ENCODE measurements around the gene PLEKHA7.

PLEKHA7 gene

GRCh38 chr11:17012712-17013547 lies 1.3 kb downstream of the PLEKHA7 start:
- H4K5ac ChIP-seq (ENCODE audit: low read length): no peak overlapping the region
- H3K4me3 ChIP-seq (ENCODE audit: low read length): peak overlapping the region; percentile 33
- H3K27me3 ChIP-seq (ENCODE audit: insufficient read depth, low read length, poor library complexity): peaks cover 13% of the 10 kb centered on the region
- H3K79me2 ChIP-seq (ENCODE audit: control insufficient read depth, insufficient read depth, low read length): no peaks in the 10 kb centered on the region
- H2BK15ac ChIP-seq (replicated peaks; ENCODE audit: low read depth): no peak overlapping the region
- H3K4me1 ChIP-seq (ENCODE audit: control insufficient read depth, low read depth, low read length): no peaks in the 10 kb centered on the region
- H3K56ac ChIP-seq (ENCODE audit: low read length): peak overlapping the region; percentile 58
- H3K36me3 ChIP-seq (ENCODE audit: control insufficient read depth, insufficient read depth, low read length): no peaks in the 10 kb centered on the region
- H2BK5ac ChIP-seq (ENCODE audit: low read length): no peak overlapping the region
- H3K27ac ChIP-seq (ENCODE audit: low read depth, low read length): no peak overlapping the region
- H3K4me2 ChIP-seq (ENCODE audit: low read length): peak overlapping the region; percentile 98
- H3K4ac ChIP-seq (ENCODE audit: low read depth, low read length): no peak overlapping the region
- no peak overlapping the region for H3K23ac ChIP-seq (ENCODE audit: low read length)
- H3K18ac ChIP-seq (ENCODE audit: low read length): no peak overlapping the region
- no peak overlapping the region for H2AK5ac ChIP-seq (ENCODE audit: low read length)
- WGBS (ENCODE audit: extremely low coverage, insufficient coverage, low lambda C conversion rate): no CpG with 5 or more reads among the region's 38 CpGs
- DNase-seq: peak; percentile 28
- peak overlapping the region; percentile 60 for H3K9ac ChIP-seq (ENCODE audit: low read length)
- no peak overlapping the region for H4K8ac ChIP-seq (ENCODE audit: low read depth, low read length)
- no peaks in the 10 kb centered on the region for H3K79me1 ChIP-seq (ENCODE audit: low read length)
- no peak overlapping the region for H2BK120ac ChIP-seq (ENCODE audit: low read depth, low read length)

GRCh38 chr11:17012179-17012578 lies 2.0 kb downstream of the PLEKHA7 start:
- no CpG with 5 or more reads among the region's 6 CpGs for WGBS (ENCODE audit: extremely low coverage, insufficient coverage, low lambda C conversion rate)
- DNase-seq: no peak
- Histone ChIP-seq H4K8ac (ENCODE audit: low read depth, low read length) (no peak overlapping the region), H3K27ac (ENCODE audit: low read depth, low read length) (no peak overlapping the region), H2AK5ac (ENCODE audit: low read length) (no peak overlapping the region), H3K56ac (ENCODE audit: low read length) (no peak overlapping the region), H3K9ac (ENCODE audit: low read length) (no peak overlapping the region), H3K4me3 (ENCODE audit: low read length) (no peak overlapping the region), H3K18ac (ENCODE audit: low read length) (no peak overlapping the region), H3K4me2 (ENCODE audit: low read length) (no peak overlapping the region), H3K79me1 (ENCODE audit: low read length) (no peaks in the 10 kb centered on the region), H2BK120ac (ENCODE audit: low read depth, low read length) (no peak overlapping the region), H3K4me1 (ENCODE audit: control insufficient read depth, low read depth, low read length) (no peaks in the 10 kb centered on the region), H3K36me3 (ENCODE audit: control insufficient read depth, insufficient read depth, low read length) (no peaks in the 10 kb centered on the region), H3K23ac (ENCODE audit: low read length) (no peak overlapping the region), H2BK5ac (ENCODE audit: low read length) (no peak overlapping the region), H4K5ac (ENCODE audit: low read length) (no peak overlapping the region), H3K27me3 (ENCODE audit: insufficient read depth, low read length, poor library complexity) (peaks cover 13% of the 10 kb centered on the region), H3K79me2 (ENCODE audit: control insufficient read depth, insufficient read depth, low read length) (no peaks in the 10 kb centered on the region), H2BK15ac (replicated peaks; ENCODE audit: low read depth) (no peak overlapping the region), H3K4ac (ENCODE audit: low read depth, low read length) (no peak overlapping the region)

GRCh38 chr11:17010851-17011420 lies 3.3 kb downstream of the PLEKHA7 start:
- H3K23ac ChIP-seq (ENCODE audit: low read length): no peak overlapping the region
- no peak overlapping the region for H3K56ac ChIP-seq (ENCODE audit: low read length)
- no CpG with 5 or more reads among the region's 8 CpGs for WGBS (ENCODE audit: extremely low coverage, insufficient coverage, low lambda C conversion rate)
- H4K8ac ChIP-seq (ENCODE audit: low read depth, low read length): no peak overlapping the region
- H4K5ac ChIP-seq (ENCODE audit: low read length): no peak overlapping the region
- H3K4me2 ChIP-seq (ENCODE audit: low read length): no peak overlapping the region
- peaks cover 11% of the 10 kb centered on the region for H3K27me3 ChIP-seq (ENCODE audit: insufficient read depth, low read length, poor library complexity)
- no peaks in the 10 kb centered on the region for H3K79me2 ChIP-seq (ENCODE audit: control insufficient read depth, insufficient read depth, low read length)
- no peak overlapping the region for H3K9ac ChIP-seq (ENCODE audit: low read length)
- no peaks in the 10 kb centered on the region for H3K4me1 ChIP-seq (ENCODE audit: control insufficient read depth, low read depth, low read length)
- H3K4me3 ChIP-seq (ENCODE audit: low read length): no peak overlapping the region
- no peak overlapping the region for H3K4ac ChIP-seq (ENCODE audit: low read depth, low read length)
- H3K36me3 ChIP-seq (ENCODE audit: control insufficient read depth, insufficient read depth, low read length): no peaks in the 10 kb centered on the region
- H3K18ac ChIP-seq (ENCODE audit: low read length): no peak overlapping the region
- H2BK120ac ChIP-seq (ENCODE audit: low read depth, low read length): no peak overlapping the region
- H3K79me1 ChIP-seq (ENCODE audit: low read length): no peaks in the 10 kb centered on the region
- no peak overlapping the region for H2BK5ac ChIP-seq (ENCODE audit: low read length)
- DNase-seq: peak; percentile 14
- no peak overlapping the region for H2BK15ac ChIP-seq (replicated peaks; ENCODE audit: low read depth)
- no peak overlapping the region for H2AK5ac ChIP-seq (ENCODE audit: low read length)
- no peak overlapping the region for H3K27ac ChIP-seq (ENCODE audit: low read depth, low read length)

- no peak overlapping the region for H3K4me3 ChIP-seq (ENCODE audit: low read length)
- no peak overlapping the region for H3K4me2 ChIP-seq (ENCODE audit: low read length)
- WGBS (ENCODE audit: extremely low coverage, insufficient coverage, low lambda C conversion rate): no CpG with 5 or more reads among the region's 3 CpGs
- no peak for DNase-seq
- H3K9ac ChIP-seq (ENCODE audit: low read length): no peak overlapping the region
- no peaks in the 10 kb centered on the region for H3K36me3 ChIP-seq (ENCODE audit: control insufficient read depth, insufficient read depth, low read length)
- no peak overlapping the region for H3K56ac ChIP-seq (ENCODE audit: low read length)
- H4K5ac ChIP-seq (ENCODE audit: low read length): no peak overlapping the region
- no peak overlapping the region for H2BK120ac ChIP-seq (ENCODE audit: low read depth, low read length)
- H3K4ac ChIP-seq (ENCODE audit: low read depth, low read length): no peak overlapping the region
- H3K4me1 ChIP-seq (ENCODE audit: control insufficient read depth, low read depth, low read length): no peaks in the 10 kb centered on the region
- H3K79me1 ChIP-seq (ENCODE audit: low read length): no peaks in the 10 kb centered on the region
- no peak overlapping the region for H4K8ac ChIP-seq (ENCODE audit: low read depth, low read length)
- no peak overlapping the region for H2BK15ac ChIP-seq (replicated peaks; ENCODE audit: low read depth)
- no peak overlapping the region for H3K23ac ChIP-seq (ENCODE audit: low read length)
- H2BK5ac ChIP-seq (ENCODE audit: low read length): no peak overlapping the region
- peaks cover 6% of the 10 kb centered on the region for H3K27me3 ChIP-seq (ENCODE audit: insufficient read depth, low read length, poor library complexity)
- H3K27ac ChIP-seq (ENCODE audit: low read depth, low read length): no peak overlapping the region
- no peak overlapping the region for H3K18ac ChIP-seq (ENCODE audit: low read length)
- H3K79me2 ChIP-seq (ENCODE audit: control insufficient read depth, insufficient read depth, low read length): no peaks in the 10 kb centered on the region
- H2AK5ac ChIP-seq (ENCODE audit: low read length): no peak overlapping the region
Measured at GRCh38 chr11:17008099-17008498, 6.1 kb downstream of the PLEKHA7 start.

- H3K79me2 ChIP-seq (ENCODE audit: control insufficient read depth, insufficient read depth, low read length): no peaks in the 10 kb centered on the region
- no peak overlapping the region for H3K18ac ChIP-seq (ENCODE audit: low read length)
- H3K36me3 ChIP-seq (ENCODE audit: control insufficient read depth, insufficient read depth, low read length): no peaks in the 10 kb centered on the region
- H3K9ac ChIP-seq (ENCODE audit: low read length): no peak overlapping the region
- H2AK5ac ChIP-seq (ENCODE audit: low read length): no peak overlapping the region
- no peaks in the 10 kb centered on the region for H3K79me1 ChIP-seq (ENCODE audit: low read length)
- no peak overlapping the region for H3K56ac ChIP-seq (ENCODE audit: low read length)
- H3K4ac ChIP-seq (ENCODE audit: low read depth, low read length): no peak overlapping the region
- no peak overlapping the region for H3K4me3 ChIP-seq (ENCODE audit: low read length)
- WGBS (ENCODE audit: extremely low coverage, insufficient coverage, low lambda C conversion rate): no CpG with 5 or more reads among the region's 3 CpGs
- H4K8ac ChIP-seq (ENCODE audit: low read depth, low read length): no peak overlapping the region
- no peak overlapping the region for H4K5ac ChIP-seq (ENCODE audit: low read length)
- H3K27me3 ChIP-seq (ENCODE audit: insufficient read depth, low read length, poor library complexity): no peaks in the 10 kb centered on the region
- no peak overlapping the region for H3K27ac ChIP-seq (ENCODE audit: low read depth, low read length)
- H2BK5ac ChIP-seq (ENCODE audit: low read length): no peak overlapping the region
- H3K4me1 ChIP-seq (ENCODE audit: control insufficient read depth, low read depth, low read length): no peaks in the 10 kb centered on the region
- no peak overlapping the region for H3K4me2 ChIP-seq (ENCODE audit: low read length)
- no peak for DNase-seq
- H2BK15ac ChIP-seq (replicated peaks; ENCODE audit: low read depth): no peak overlapping the region
- no peak overlapping the region for H3K23ac ChIP-seq (ENCODE audit: low read length)
- no peak overlapping the region for H2BK120ac ChIP-seq (ENCODE audit: low read depth, low read length)
Measured at GRCh38 chr11:17005646-17006045, 8.6 kb downstream of the PLEKHA7 start.
